DND-41 (cell line): ENCODE data around the gene ISG20.

Experiments
- EZH2 ChIP-seq: IDR thresholded peaks from 3 replicates; pipeline ENCODE4 v1.6.1; 2012; ENCODE audit warnings: borderline replicate concordance, low read depth, mild to moderate bottlenecking, moderate library complexity, low read length, inconsistent platforms; ENCODE audit not compliant: severe bottlenecking
- TF ChIP-seq, protein P1 (sequence below): IDR thresholded peaks from 2 replicates; pipeline ENCODE4 v1.5.1; 2012; ENCODE audit warnings: borderline replicate concordance, low read length, moderate library complexity, mild to moderate bottlenecking; ENCODE audit not compliant: poor library complexity, severe bottlenecking; ENCODE audit errors: extremely low read depth

DNA sequence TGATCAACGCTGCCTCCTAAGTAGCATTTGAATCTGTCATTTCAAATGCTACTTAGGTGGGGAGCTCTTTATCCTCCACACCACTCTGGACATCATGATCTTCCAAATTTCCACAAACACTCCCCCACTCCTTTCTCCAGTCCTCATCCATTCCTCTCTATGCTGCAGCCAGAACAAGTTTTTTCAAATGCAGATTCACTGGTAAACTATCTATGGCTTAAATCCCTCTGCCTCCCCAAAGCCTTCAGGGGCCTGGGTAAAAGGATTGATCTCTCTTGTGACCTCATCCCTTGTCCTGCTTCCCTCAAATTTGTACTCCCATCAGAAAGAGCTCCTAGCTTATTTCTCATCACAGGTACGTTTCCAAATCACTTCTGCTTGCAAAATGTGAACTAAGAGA, 19.0 kb upstream of the ISG20 start:
- TF ChIP-seq, protein P1, sequence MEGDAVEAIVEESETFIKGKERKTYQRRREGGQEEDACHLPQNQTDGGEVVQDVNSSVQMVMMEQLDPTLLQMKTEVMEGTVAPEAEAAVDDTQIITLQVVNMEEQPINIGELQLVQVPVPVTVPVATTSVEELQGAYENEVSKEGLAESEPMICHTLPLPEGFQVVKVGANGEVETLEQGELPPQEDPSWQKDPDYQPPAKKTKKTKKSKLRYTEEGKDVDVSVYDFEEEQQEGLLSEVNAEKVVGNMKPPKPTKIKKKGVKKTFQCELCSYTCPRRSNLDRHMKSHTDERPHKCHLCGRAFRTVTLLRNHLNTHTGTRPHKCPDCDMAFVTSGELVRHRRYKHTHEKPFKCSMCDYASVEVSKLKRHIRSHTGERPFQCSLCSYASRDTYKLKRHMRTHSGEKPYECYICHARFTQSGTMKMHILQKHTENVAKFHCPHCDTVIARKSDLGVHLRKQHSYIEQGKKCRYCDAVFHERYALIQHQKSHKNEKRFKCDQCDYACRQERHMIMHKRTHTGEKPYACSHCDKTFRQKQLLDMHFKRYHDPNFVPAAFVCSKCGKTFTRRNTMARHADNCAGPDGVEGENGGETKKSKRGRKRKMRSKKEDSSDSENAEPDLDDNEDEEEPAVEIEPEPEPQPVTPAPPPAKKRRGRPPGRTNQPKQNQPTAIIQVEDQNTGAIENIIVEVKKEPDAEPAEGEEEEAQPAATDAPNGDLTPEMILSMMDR: no peak
- TF ChIP-seq EZH2: no peak
